ENCODE data around the gene UST. TPM values are rescaled to one million over a fixed set of nuclear protein-coding genes. Genes with fewer than 3 reads are reported as not detected.

The UST gene
- total and polyA plus RNA-seq, 2 of the 8 experiments (the other 6 are each of a cell fraction or from before 2014, with no cell fraction given), result 13.5 to 34.5 TPM

- TF ChIP-seq, protein P1, sequence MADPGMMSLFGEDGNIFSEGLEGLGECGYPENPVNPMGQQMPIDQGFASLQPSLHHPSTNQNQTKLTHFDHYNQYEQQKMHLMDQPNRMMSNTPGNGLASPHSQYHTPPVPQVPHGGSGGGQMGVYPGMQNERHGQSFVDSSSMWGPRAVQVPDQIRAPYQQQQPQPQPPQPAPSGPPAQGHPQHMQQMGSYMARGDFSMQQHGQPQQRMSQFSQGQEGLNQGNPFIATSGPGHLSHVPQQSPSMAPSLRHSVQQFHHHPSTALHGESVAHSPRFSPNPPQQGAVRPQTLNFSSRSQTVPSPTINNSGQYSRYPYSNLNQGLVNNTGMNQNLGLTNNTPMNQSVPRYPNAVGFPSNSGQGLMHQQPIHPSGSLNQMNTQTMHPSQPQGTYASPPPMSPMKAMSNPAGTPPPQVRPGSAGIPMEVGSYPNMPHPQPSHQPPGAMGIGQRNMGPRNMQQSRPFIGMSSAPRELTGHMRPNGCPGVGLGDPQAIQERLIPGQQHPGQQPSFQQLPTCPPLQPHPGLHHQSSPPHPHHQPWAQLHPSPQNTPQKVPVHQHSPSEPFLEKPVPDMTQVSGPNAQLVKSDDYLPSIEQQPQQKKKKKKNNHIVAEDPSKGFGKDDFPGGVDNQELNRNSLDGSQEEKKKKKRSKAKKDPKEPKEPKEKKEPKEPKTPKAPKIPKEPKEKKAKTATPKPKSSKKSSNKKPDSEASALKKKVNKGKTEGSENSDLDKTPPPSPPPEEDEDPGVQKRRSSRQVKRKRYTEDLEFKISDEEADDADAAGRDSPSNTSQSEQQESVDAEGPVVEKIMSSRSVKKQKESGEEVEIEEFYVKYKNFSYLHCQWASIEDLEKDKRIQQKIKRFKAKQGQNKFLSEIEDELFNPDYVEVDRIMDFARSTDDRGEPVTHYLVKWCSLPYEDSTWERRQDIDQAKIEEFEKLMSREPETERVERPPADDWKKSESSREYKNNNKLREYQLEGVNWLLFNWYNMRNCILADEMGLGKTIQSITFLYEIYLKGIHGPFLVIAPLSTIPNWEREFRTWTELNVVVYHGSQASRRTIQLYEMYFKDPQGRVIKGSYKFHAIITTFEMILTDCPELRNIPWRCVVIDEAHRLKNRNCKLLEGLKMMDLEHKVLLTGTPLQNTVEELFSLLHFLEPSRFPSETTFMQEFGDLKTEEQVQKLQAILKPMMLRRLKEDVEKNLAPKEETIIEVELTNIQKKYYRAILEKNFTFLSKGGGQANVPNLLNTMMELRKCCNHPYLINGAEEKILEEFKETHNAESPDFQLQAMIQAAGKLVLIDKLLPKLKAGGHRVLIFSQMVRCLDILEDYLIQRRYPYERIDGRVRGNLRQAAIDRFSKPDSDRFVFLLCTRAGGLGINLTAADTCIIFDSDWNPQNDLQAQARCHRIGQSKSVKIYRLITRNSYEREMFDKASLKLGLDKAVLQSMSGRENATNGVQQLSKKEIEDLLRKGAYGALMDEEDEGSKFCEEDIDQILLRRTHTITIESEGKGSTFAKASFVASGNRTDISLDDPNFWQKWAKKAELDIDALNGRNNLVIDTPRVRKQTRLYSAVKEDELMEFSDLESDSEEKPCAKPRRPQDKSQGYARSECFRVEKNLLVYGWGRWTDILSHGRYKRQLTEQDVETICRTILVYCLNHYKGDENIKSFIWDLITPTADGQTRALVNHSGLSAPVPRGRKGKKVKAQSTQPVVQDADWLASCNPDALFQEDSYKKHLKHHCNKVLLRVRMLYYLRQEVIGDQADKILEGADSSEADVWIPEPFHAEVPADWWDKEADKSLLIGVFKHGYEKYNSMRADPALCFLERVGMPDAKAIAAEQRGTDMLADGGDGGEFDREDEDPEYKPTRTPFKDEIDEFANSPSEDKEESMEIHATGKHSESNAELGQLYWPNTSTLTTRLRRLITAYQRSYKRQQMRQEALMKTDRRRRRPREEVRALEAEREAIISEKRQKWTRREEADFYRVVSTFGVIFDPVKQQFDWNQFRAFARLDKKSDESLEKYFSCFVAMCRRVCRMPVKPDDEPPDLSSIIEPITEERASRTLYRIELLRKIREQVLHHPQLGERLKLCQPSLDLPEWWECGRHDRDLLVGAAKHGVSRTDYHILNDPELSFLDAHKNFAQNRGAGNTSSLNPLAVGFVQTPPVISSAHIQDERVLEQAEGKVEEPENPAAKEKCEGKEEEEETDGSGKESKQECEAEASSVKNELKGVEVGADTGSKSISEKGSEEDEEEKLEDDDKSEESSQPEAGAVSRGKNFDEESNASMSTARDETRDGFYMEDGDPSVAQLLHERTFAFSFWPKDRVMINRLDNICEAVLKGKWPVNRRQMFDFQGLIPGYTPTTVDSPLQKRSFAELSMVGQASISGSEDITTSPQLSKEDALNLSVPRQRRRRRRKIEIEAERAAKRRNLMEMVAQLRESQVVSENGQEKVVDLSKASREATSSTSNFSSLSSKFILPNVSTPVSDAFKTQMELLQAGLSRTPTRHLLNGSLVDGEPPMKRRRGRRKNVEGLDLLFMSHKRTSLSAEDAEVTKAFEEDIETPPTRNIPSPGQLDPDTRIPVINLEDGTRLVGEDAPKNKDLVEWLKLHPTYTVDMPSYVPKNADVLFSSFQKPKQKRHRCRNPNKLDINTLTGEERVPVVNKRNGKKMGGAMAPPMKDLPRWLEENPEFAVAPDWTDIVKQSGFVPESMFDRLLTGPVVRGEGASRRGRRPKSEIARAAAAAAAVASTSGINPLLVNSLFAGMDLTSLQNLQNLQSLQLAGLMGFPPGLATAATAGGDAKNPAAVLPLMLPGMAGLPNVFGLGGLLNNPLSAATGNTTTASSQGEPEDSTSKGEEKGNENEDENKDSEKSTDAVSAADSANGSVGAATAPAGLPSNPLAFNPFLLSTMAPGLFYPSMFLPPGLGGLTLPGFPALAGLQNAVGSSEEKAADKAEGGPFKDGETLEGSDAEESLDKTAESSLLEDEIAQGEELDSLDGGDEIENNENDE (IDR thresholded peaks at IDR 0.05; ENCODE audit: insufficient replicate concordance, low read length), result no peak
- no peak for TF ChIP-seq GTF2F1 (IDR thresholded peaks at IDR 0.05; ENCODE audit: borderline replicate concordance, low read depth, low read length)
- TF ChIP-seq KDM4A (IDR thresholded peaks at IDR 0.05; ENCODE audit: low read depth, low read length, severe bottlenecking), result no peak
- TF ChIP-seq SAP30 (IDR thresholded peaks at IDR 0.05; ENCODE audit: insufficient read depth, insufficient replicate concordance, low read length), result no peak
- TF ChIP-seq HDAC6 (IDR thresholded peaks at IDR 0.05; ENCODE audit: low read depth, low read length), result no peak
- TF ChIP-seq, protein P2, sequence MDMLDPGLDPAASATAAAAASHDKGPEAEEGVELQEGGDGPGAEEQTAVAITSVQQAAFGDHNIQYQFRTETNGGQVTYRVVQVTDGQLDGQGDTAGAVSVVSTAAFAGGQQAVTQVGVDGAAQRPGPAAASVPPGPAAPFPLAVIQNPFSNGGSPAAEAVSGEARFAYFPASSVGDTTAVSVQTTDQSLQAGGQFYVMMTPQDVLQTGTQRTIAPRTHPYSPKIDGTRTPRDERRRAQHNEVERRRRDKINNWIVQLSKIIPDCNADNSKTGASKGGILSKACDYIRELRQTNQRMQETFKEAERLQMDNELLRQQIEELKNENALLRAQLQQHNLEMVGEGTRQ (IDR thresholded peaks at IDR 0.05; ENCODE audit: low read length), result no peak
- TF ChIP-seq CTBP2 (IDR thresholded peaks at IDR 0.05; ENCODE audit: borderline replicate concordance, insufficient read depth, insufficient read length, low read length), result no peak
These were observed 19.7 kb upstream of the UST start (continued) for GRCh38 chr6:148727104-148727503.

Data from H1 (cell line).